PC-9 (cell line): Measurements from ENCODE around the gene LARP4B. TPM values are rescaled to one million over a fixed set of nuclear protein-coding genes. Genes with fewer than 3 reads are reported as not detected.

Experiments used
- BruUV-seq: library from RNA; stranded (reverse); fragments of 400-500 nt; replicated peaks from 2 replicates; lab custom pipeline; 2021; lab: Mats Ljungman, UMichigan
- CTCF ChIA-PET: fragments of 300-600 bp; sonication (Branson Sonifier 250); formaldehyde crosslinking; loops from one replicate; lab custom pipeline; 2022; ENCODE audit warnings: antibody characterized with exemption; lab: Charles Lee
- POLR2A ChIA-PET: fragments of 300-600 bp; sonication (Branson Sonifier 250); formaldehyde crosslinking; loops from one replicate; lab custom pipeline; 2022; ENCODE audit warnings: antibody characterized with exemption; ENCODE audit not compliant: unreplicated experiment; lab: Charles Lee
- DNase-seq, 2 experiments: peaks; one replicate each; pipeline versions ENCODE4 v3.0.0 to v3.0.0-alpha.2; 2015 to 2022; ENCODE audit warnings: mixed read lengths in 1 of 2
- H2AFZ ChIP-seq: fragments of 200-600 bp; sonication (generic); 2 replicates; pipeline ENCODE4 v1.8.1; 2017; ENCODE audit warnings: antibody characterized with exemption
- H3F3A ChIP-seq: fragments of 200-600 bp; sonication (generic); 2 replicates; pipeline ENCODE4 v1.8.1; 2017; ENCODE audit warnings: antibody characterized with exemption, mild to moderate bottlenecking, low read depth; ENCODE audit not compliant: insufficient read depth
- H3K27ac ChIP-seq: fragments of 200-600 bp; sonication (generic); 2 replicates; pipeline ENCODE4 v1.6.1; 2016; ENCODE audit warnings: mixed run types
- H3K27me3 ChIP-seq: fragments of 200-600 bp; sonication (generic); 2 replicates; pipeline ENCODE4 v1.6.1; 2016; ENCODE audit warnings: low read depth, mixed run types; ENCODE audit not compliant: insufficient read depth
- H3K36me3 ChIP-seq: fragments of 200-600 bp; sonication (generic); 2 replicates; pipeline ENCODE4 v1.6.1; 2016; ENCODE audit warnings: low read depth, mixed run types
- H3K4me1 ChIP-seq: fragments of 200-600 bp; sonication (generic); replicated peaks from 2 replicates; pipeline ENCODE4 v1.6.1; 2016; ENCODE audit warnings: mixed run types; ENCODE audit not compliant: insufficient read depth
- H3K4me2 ChIP-seq: fragments of 200-600 bp; sonication (generic); 2 replicates; pipeline ENCODE4 v1.6.1; 2017; ENCODE audit warnings: mixed run types
- H3K4me3 ChIP-seq: fragments of 200-600 bp; sonication (generic); 2 replicates; pipeline ENCODE4 v1.6.1; 2016; ENCODE audit warnings: mixed run types
- H3K79me2 ChIP-seq: fragments of 200-600 bp; sonication (generic); 2 replicates; pipeline ENCODE4 v1.6.1; 2017; ENCODE audit warnings: low read depth, mixed run types
- H3K9me2 ChIP-seq: fragments of 200-600 bp; sonication (generic); 2 replicates; pipeline ENCODE4 v1.8.1; 2017; ENCODE audit warnings: mild to moderate bottlenecking; ENCODE audit not compliant: insufficient read depth
- H3K9me3 ChIP-seq: fragments of 200-600 bp; sonication (generic); 2 replicates; pipeline ENCODE4 v1.8.1; 2016; ENCODE audit warnings: low read depth; ENCODE audit not compliant: insufficient read depth
- H4K20me1 ChIP-seq: fragments of 200-600 bp; sonication (generic); 2 replicates; pipeline ENCODE4 v1.8.1; 2017; ENCODE audit not compliant: insufficient read depth
- CTCF ChIP-seq: fragments of 200-600 bp; sonication (generic); conservative IDR thresholded peaks from 2 replicates; pipeline ENCODE4 v1.6.1; 2017; ENCODE audit warnings: mixed run types, antibody characterized with exemption, mild to moderate bottlenecking, moderate library complexity
- EZH2 ChIP-seq: fragments of 200-600 bp; sonication (generic); IDR thresholded peaks from 2 replicates; pipeline ENCODE4 v1.8.0; 2017; ENCODE audit warnings: antibody characterized with exemption, low read depth
- intact Hi-C: fragments of 100-400 bp; cut with micrococcal nuclease; formaldehyde crosslinking; loops from one replicate; pipeline ENCODE4 v1.10.0; 2022; ENCODE audit not compliant: unreplicated experiment
- total RNA-seq: library from RNA; stranded (reverse); gene quantifications from 2 replicates; pipeline ENCODE4 v1.2.3, GENCODE V29; 2021

Gene LARP4B
- total RNA-seq, 1 experiment from 2014 or later = 93.4 TPM

DNA sequence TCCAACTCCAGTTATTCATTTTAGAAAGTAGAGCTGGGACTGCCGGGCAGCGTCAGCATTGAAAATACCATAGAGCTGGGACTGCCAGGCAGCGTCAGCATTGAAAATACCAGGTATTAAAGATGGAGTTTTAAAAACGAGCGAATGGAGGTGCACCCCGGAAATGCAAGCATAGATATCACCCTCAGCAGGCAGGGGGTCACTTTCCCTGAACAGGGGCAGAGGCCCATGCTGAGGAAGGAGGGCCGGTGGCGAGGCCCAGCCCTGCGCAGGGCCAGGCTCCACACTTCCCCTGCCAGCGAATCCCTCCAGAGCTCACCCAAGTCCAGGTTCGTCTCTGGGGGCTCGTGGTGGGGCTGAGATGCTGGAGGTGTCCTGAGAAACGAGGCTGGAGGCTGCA lies 157.3 kb downstream of the LARP4B start:
- Histone ChIP-seq H3K9me2 (no peaks in the 10 kb centered on the region), H3K9me3 (no peaks in the 10 kb centered on the region), H3K4me3 (no peak overlapping the region), H3K79me2 (no peaks in the 10 kb centered on the region), H3K27ac (no peak overlapping the region), H3K27me3 (peaks cover 50% of the 10 kb centered on the region), H3K36me3 (no peaks in the 10 kb centered on the region), H4K20me1 (no peaks in the 10 kb centered on the region), H3K4me1 (no peaks in the 10 kb centered on the region), H3K4me2 (no peak overlapping the region), H2AFZ (no peak overlapping the region), H3F3A (no peaks in the 10 kb centered on the region)
- TF ChIP-seq CTCF (no peak), EZH2 (no peak)
- DNase-seq = no peak
- POLR2A ChIA-PET = no interaction called here
- no TSS peak for BruUV-seq
- intact Hi-C loops = no loop called here
- CTCF ChIA-PET = interaction anchor here (0.5 kb wide), 1 partner anchor 149 kb away, joined by 3 read pairs; no protein-coding TSS in a partner anchor

- CTCF ChIA-PET = no interaction called here
Measured at GRCh38 chr10:773562-774161, 157.8 kb downstream of the LARP4B start.

GRCh38 chr10:772227-772637 lies 159.3 kb downstream of the LARP4B start:
- Histone ChIP-seq H3K36me3 (no peaks in the 10 kb centered on the region), H4K20me1 (no peaks in the 10 kb centered on the region), H3K4me1 (no peaks in the 10 kb centered on the region), H3K4me2 (no peak overlapping the region), H2AFZ (no peak overlapping the region), H3K9me2 (no peaks in the 10 kb centered on the region), H3K79me2 (no peaks in the 10 kb centered on the region), H3K4me3 (no peak overlapping the region), H3F3A (no peaks in the 10 kb centered on the region), H3K9me3 (no peaks in the 10 kb centered on the region), H3K27ac (no peak overlapping the region), H3K27me3 (peaks cover 40% of the 10 kb centered on the region)
- CTCF ChIA-PET = no interaction called here
- intact Hi-C loops = no loop called here
- TF ChIP-seq CTCF (no peak), EZH2 (no peak)
- POLR2A ChIA-PET = no interaction called here
- no peak for DNase-seq
- BruUV-seq = no TSS peak

More at GRCh38 chr10:773562-774161, 157.8 kb downstream of the LARP4B start:
- no peak overlapping the region for H3K4me3 ChIP-seq
- peaks cover 47% of the 10 kb centered on the region for H3K27me3 ChIP-seq
- no peaks in the 10 kb centered on the region for H3K9me2 ChIP-seq
- POLR2A ChIA-PET = no interaction called here
- H3F3A ChIP-seq = no peaks in the 10 kb centered on the region
- no peaks in the 10 kb centered on the region for H3K79me2 ChIP-seq
- H3K9me3 ChIP-seq = no peaks in the 10 kb centered on the region
- H3K4me2 ChIP-seq = no peak overlapping the region
- H3K27ac ChIP-seq = no peak overlapping the region
- DNase-seq = no peak
- no peak overlapping the region for H2AFZ ChIP-seq
- no TSS peak for BruUV-seq
- no peaks in the 10 kb centered on the region for H4K20me1 ChIP-seq
- H3K4me1 ChIP-seq = no peaks in the 10 kb centered on the region
- no peaks in the 10 kb centered on the region for H3K36me3 ChIP-seq
- no peak for TF ChIP-seq EZH2
- intact Hi-C loops = no loop called here

- CTCF ChIA-PET = no interaction called here
Measured at GRCh38 chr10:771647-772046, 159.9 kb downstream of the LARP4B start.

More at GRCh38 chr10:771647-772046, 159.9 kb downstream of the LARP4B start:
- H4K20me1 ChIP-seq = no peaks in the 10 kb centered on the region
- no peak overlapping the region for H3K4me3 ChIP-seq
- POLR2A ChIA-PET = interaction anchor here (0.7 kb wide), 1 partner anchor 184 kb away, joined by 8 read pairs; no protein-coding TSS in a partner anchor
- no peaks in the 10 kb centered on the region for H3K79me2 ChIP-seq
- BruUV-seq = no TSS peak
- no peak for DNase-seq
- H3K36me3 ChIP-seq = no peaks in the 10 kb centered on the region
- no peaks in the 10 kb centered on the region for H3K4me1 ChIP-seq
- intact Hi-C loops = no loop called here
- no peak overlapping the region for H2AFZ ChIP-seq
- no peaks in the 10 kb centered on the region for H3F3A ChIP-seq
- H3K9me2 ChIP-seq = no peaks in the 10 kb centered on the region
- no peak overlapping the region for H3K27ac ChIP-seq
- no peaks in the 10 kb centered on the region for H3K9me3 ChIP-seq
- H3K27me3 ChIP-seq = peaks cover 39% of the 10 kb centered on the region
- TF ChIP-seq CTCF (no peak), EZH2 (no peak)
- no peak overlapping the region for H3K4me2 ChIP-seq
